GM23338 (cell line): ENCODE results near the gene TOR1B. TPM values are rescaled to one million over a fixed set of nuclear protein-coding genes. Genes with fewer than 3 reads are reported as not detected.
A peak's percentile ranks its signal among the peaks of the same experiment; 100 is the strongest.

Experiments used
- ATAC-seq: fragments of 200-7000 bp; cut with Tn5 transposase; 3 replicates; pipeline ENCODE4 v1.9.1; 2020
- DNase-seq: peaks from one replicate; pipeline ENCODE4 v3.0.0-alpha.2; 2015; ENCODE audit warnings: low spot score
- H2AFZ ChIP-seq: fragments of 200-600 bp; sonication (generic); 2 replicates; pipeline ENCODE4 v1.8.0; 2016; ENCODE audit warnings: antibody characterized with exemption, mild to moderate bottlenecking, moderate library complexity
- H3F3A ChIP-seq: fragments of 200-600 bp; sonication (generic); replicated peaks from 2 replicates; pipeline ENCODE4 v1.8.0; 2017; ENCODE audit warnings: antibody characterized with exemption, mixed run types, low read depth
- H3K27ac ChIP-seq: fragments of 200-600 bp; sonication (generic); 2 replicates; pipeline ENCODE4 v1.6.1; 2016; ENCODE audit warnings: low read depth
- H3K27me3 ChIP-seq: fragments of 200-600 bp; sonication (generic); 2 replicates; pipeline ENCODE4 v1.8.0; 2016; ENCODE audit warnings: mild to moderate bottlenecking, mixed run types, moderate library complexity; ENCODE audit not compliant: insufficient read depth
- H3K36me3 ChIP-seq: fragments of 200-600 bp; sonication (generic); 2 replicates; pipeline ENCODE4 v1.8.0; 2016; ENCODE audit warnings: mild to moderate bottlenecking; ENCODE audit not compliant: insufficient read depth
- H3K4me1 ChIP-seq: fragments of 200-600 bp; sonication (generic); 2 replicates; pipeline ENCODE4 v1.8.0; 2016; ENCODE audit warnings: mild to moderate bottlenecking, moderate library complexity; ENCODE audit not compliant: insufficient read depth
- H3K4me2 ChIP-seq: fragments of 200-600 bp; sonication (generic); 2 replicates; pipeline ENCODE4 v1.7.1; 2017; ENCODE audit warnings: mixed run types
- H3K4me3 ChIP-seq: fragments of 200-600 bp; sonication (generic); 2 replicates; pipeline ENCODE4 v1.6.1; 2016; ENCODE audit warnings: mixed run types
- H3K79me2 ChIP-seq: fragments of 200-600 bp; sonication (generic); replicated peaks from 2 replicates; pipeline ENCODE4 v1.8.0; 2017; ENCODE audit warnings: mild to moderate bottlenecking; ENCODE audit not compliant: insufficient read depth
- H3K9me2 ChIP-seq: fragments of 200-600 bp; sonication (generic); 2 replicates; pipeline ENCODE4 v1.8.0; 2017; ENCODE audit not compliant: insufficient read depth
- H4K20me1 ChIP-seq: fragments of 200-600 bp; sonication (generic); replicated peaks from 2 replicates; pipeline ENCODE4 v1.8.0; 2017; ENCODE audit warnings: mild to moderate bottlenecking; ENCODE audit not compliant: insufficient read depth
- H3K27ac Mint-ChIP-seq: 2 replicates; pipeline ENCODE4 v1.8.0; 2020; ENCODE audit warnings: inconsistent platforms, mild to moderate bottlenecking, moderate library complexity, mixed read lengths
- H3K27me3 Mint-ChIP-seq: 3 replicates; pipeline ENCODE4 v1.8.0; 2022; ENCODE audit warnings: low read depth, mild to moderate bottlenecking, moderate library complexity, mixed read lengths, inconsistent platforms; ENCODE audit not compliant: insufficient read depth, poor library complexity
- H3K36me3 Mint-ChIP-seq: 3 replicates; pipeline ENCODE4 v1.8.0; 2021; ENCODE audit warnings: low read depth, mild to moderate bottlenecking, inconsistent platforms, moderate library complexity, mixed read lengths
- H3K4me1 Mint-ChIP-seq: 3 replicates; pipeline ENCODE4 v1.8.0; 2020; ENCODE audit warnings: mild to moderate bottlenecking, inconsistent platforms, mixed read lengths
- H3K4me3 Mint-ChIP-seq: 3 replicates; pipeline ENCODE4 v1.8.0; 2021; ENCODE audit warnings: moderate library complexity, mild to moderate bottlenecking, inconsistent platforms, mixed read lengths
- H3K9me3 Mint-ChIP-seq: 3 replicates; pipeline ENCODE4 v1.8.0; 2020; ENCODE audit warnings: moderate library complexity, mild to moderate bottlenecking, inconsistent platforms, mixed read lengths
- CREB1 ChIP-seq: fragments of 250-450 bp; sonication (Bioruptor Pico); IDR thresholded peaks from 2 replicates; pipeline ENCODE4 v1.5.0; 2020; ENCODE audit warnings: low read depth, mild to moderate bottlenecking, moderate library complexity
- CTCF ChIP-seq, 2 experiments: fragments of 200-600 bp in 1 of 2; sonication (generic) in 1 of 2; conservative IDR thresholded peaks; 2 replicates each; pipeline versions ENCODE4 v1.5.1 to v1.6.1; 2016 to 2017; ENCODE audit warnings: antibody characterized with exemption in 2 of 2, low read depth in 2 of 2, mild to moderate bottlenecking in 2 of 2, moderate library complexity in 1 of 2
- EZH2 ChIP-seq: fragments of 200-600 bp; sonication (generic); IDR thresholded peaks from one replicate; pipeline ENCODE4 v1.8.0; 2017; ENCODE audit warnings: antibody characterized with exemption, mild to moderate bottlenecking, low read depth; ENCODE audit not compliant: unreplicated experiment
- EZH2phosphoT487 ChIP-seq: fragments of 200-600 bp; sonication (generic); IDR thresholded peaks from one replicate; pipeline ENCODE4 v1.8.1; 2018; ENCODE audit warnings: antibody characterized with exemption; ENCODE audit not compliant: unreplicated experiment
- JUNB ChIP-seq: IDR thresholded peaks from one replicate; pipeline ENCODE4 v1.6.1; 2016; ENCODE audit warnings: antibody characterized with exemption; ENCODE audit not compliant: unreplicated experiment
- NANOG ChIP-seq: IDR thresholded peaks from 2 replicates; pipeline ENCODE4 v1.6.1; 2016; ENCODE audit warnings: antibody characterized with exemption, borderline replicate concordance
- POLR2AphosphoS5 ChIP-seq: IDR thresholded peaks from 2 replicates; pipeline ENCODE4 v1.6.1; 2016; ENCODE audit warnings: antibody characterized with exemption, low read depth
- REST ChIP-seq: IDR thresholded peaks from one replicate; pipeline ENCODE4 v1.6.1; 2018; ENCODE audit warnings: antibody characterized with exemption; ENCODE audit not compliant: unreplicated experiment
- STAT1 ChIP-seq: IDR thresholded peaks from one replicate; pipeline ENCODE4 v1.6.1; 2016; ENCODE audit warnings: antibody characterized with exemption; ENCODE audit not compliant: unreplicated experiment
- ZNF114 ChIP-seq: fragments of 250-450 bp; sonication (Bioruptor Pico); IDR thresholded peaks from 2 replicates; pipeline ENCODE4 v1.5.0; 2020; ENCODE audit warnings: mild to moderate bottlenecking, moderate library complexity
- ZNF331 ChIP-seq: fragments of 250-450 bp; sonication (Bioruptor Pico); IDR thresholded peaks from 2 replicates; pipeline ENCODE4 v1.5.0; 2020; ENCODE audit warnings: low read depth, mild to moderate bottlenecking, moderate library complexity
- ZNF462 ChIP-seq: fragments of 250-450 bp; sonication (Bioruptor Pico); IDR thresholded peaks from 2 replicates; pipeline ENCODE4 v1.5.0; 2020; ENCODE audit warnings: mild to moderate bottlenecking, moderate library complexity
- polyA plus RNA-seq: library from polyadenylated mRNA; unstranded; fragments of >200 nt; fragmentation: Nextera tagmentation; extraction: Ambion mirVana; gene quantifications from 2 replicates; pipeline ENCODE4 v1.2.1, GENCODE V29; 2016
- total RNA-seq: library from RNA; depleted of rRNA; stranded (reverse); fragments of >200 nt; shearing (Covaris generic); gene quantifications from 2 replicates; pipeline ENCODE4 v1.2.3, GENCODE V29; 2014
- TF ChIP-seq, protein P1 (sequence below): IDR thresholded peaks from 2 replicates; pipeline ENCODE4 v1.6.1; 2016; ENCODE audit warnings: antibody characterized with exemption

TOR1B gene
- total and polyA plus RNA-seq, 2 experiments from 2014 or later: 10.6 to 42.4 TPM

DNA sequence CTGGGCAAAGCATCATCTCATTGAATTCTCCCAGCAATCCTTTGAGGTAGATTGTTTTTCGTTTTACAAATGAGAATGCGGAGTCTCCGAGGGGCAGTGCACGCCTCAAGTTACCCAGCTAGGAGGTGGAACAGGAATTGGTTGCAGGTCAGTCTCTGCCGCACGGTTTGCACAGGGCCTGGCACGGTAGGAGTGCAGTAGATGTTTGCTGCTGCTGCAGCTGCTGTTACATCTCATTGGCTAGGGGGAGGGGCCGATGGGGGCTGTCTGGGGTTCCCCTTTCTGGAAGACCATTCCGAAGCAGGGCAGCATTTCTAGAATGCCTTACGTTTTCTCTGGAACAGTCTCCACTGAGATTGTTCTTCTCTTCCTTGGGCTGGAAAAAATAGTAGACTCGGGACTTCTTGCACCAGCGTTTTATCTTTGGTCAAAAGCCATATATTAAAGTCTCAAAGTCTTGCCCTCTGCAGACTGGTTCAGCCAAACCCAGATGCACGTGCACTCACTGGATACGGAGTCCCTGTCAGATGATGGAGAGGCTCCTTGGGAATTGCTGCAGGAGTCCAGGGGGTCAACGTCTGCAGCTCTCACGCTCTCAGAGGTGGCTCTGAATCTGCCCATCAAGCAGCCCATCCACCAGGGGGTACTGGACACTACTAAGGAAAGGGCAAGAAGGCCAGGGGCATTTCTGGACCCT, 33.5 kb downstream of the TOR1B start:
- no peak; the same call in 2 of the 3 replicates for ATAC-seq

More for the DNA sequence above, 33.5 kb downstream of the TOR1B start:
- TF ChIP-seq POLR2AphosphoS5: no peak
- TF ChIP-seq JUNB: no peak
- TF ChIP-seq ZNF114 (CRISPR knock-in tag): no peak
- TF ChIP-seq CREB1 (CRISPR knock-in tag): no peak
- TF ChIP-seq NANOG: no peak
- TF ChIP-seq ZNF331 (CRISPR knock-in tag): no peak
- no peak for TF ChIP-seq CTCF (conservative IDR thresholded peaks at IDR 0.05; ENCODE audit: low read depth in 2 of 2)
- no peak for TF ChIP-seq ZNF462 (CRISPR knock-in tag)
- TF ChIP-seq, protein P1, sequence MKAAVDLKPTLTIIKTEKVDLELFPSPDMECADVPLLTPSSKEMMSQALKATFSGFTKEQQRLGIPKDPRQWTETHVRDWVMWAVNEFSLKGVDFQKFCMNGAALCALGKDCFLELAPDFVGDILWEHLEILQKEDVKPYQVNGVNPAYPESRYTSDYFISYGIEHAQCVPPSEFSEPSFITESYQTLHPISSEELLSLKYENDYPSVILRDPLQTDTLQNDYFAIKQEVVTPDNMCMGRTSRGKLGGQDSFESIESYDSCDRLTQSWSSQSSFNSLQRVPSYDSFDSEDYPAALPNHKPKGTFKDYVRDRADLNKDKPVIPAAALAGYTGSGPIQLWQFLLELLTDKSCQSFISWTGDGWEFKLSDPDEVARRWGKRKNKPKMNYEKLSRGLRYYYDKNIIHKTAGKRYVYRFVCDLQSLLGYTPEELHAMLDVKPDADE: no peak
- TF ChIP-seq REST: no peak
- no peak for TF ChIP-seq EZH2
- no peak for TF ChIP-seq STAT1
- TF ChIP-seq EZH2phosphoT487: no peak
- Histone ChIP-seq H3F3A (peaks cover 9% of the 10 kb centered on the region; the same call in 1 of the 2 replicates), H3K27ac (no peak overlapping the region), H3K36me3 (peaks cover 19% of the 10 kb centered on the region), H3K9me2 (no peaks in the 10 kb centered on the region), H3K79me2 (peaks cover 11% of the 10 kb centered on the region), H3K4me2 (peak overlapping the region; percentile 99), H2AFZ (peak overlapping the region; percentile 86), H3K4me3 (peak overlapping the region; percentile 97), H4K20me1 (no peaks in the 10 kb centered on the region), H3K27me3 (no peaks in the 10 kb centered on the region), H3K4me1 (peaks cover 37% of the 10 kb centered on the region)
- H3K4me1 Mint-ChIP-seq: peaks cover 56% of the 10 kb centered on the region
- H3K9me3 Mint-ChIP-seq: no peaks in the 10 kb centered on the region; the same call in 2 of the 3 replicates
- DNase-seq: peak; percentile 38
- H3K4me3 Mint-ChIP-seq: peak overlapping the region; percentile 95
- peaks cover 12% of the 10 kb centered on the region for H3K36me3 Mint-ChIP-seq
- peak overlapping the region; percentile 92; the same call in 1 of the 2 replicates for H3K27ac Mint-ChIP-seq
- H3K27me3 Mint-ChIP-seq: peaks cover 11% of the 10 kb centered on the region
